ENCODE results near the gene CPT2. TPM values are rescaled to one million over a fixed set of nuclear protein-coding genes. Genes with fewer than 3 reads are reported as not detected.

Gene CPT2
- total RNA-seq, 1 donor from 2014 or later: 23.3 TPM

GRCh38 chr1:53262000-53262399 is 65.4 kb downstream of the CPT2 start:
- DNase-seq (ENCODE audit: low read depth): no peak

Other genes with a start within 250 kb of the CPT2 start
- gene PODN, start 134.6 kb upstream of the CPT2 start, total RNA-seq: 0.40 TPM in 1 of 2 replicates, not detected in the other
- not detected in 2 replicates for gene SLC1A7, start 54.2 kb upstream of the CPT2 start, total RNA-seq
- 33.2 and 34.7 TPM in 2 replicates for gene CZIB, start 23.8 kb downstream of the CPT2 start, total RNA-seq
- gene MAGOH, start 41.7 kb downstream of the CPT2 start, total RNA-seq: 32.6 and 40.6 TPM in 2 replicates
- gene LRP8, start 131.2 kb downstream of the CPT2 start, total RNA-seq: 2.9 and 18.9 TPM in 2 replicates